ENCODE results near the gene CRYL1.

CRYL1 gene

DNA sequence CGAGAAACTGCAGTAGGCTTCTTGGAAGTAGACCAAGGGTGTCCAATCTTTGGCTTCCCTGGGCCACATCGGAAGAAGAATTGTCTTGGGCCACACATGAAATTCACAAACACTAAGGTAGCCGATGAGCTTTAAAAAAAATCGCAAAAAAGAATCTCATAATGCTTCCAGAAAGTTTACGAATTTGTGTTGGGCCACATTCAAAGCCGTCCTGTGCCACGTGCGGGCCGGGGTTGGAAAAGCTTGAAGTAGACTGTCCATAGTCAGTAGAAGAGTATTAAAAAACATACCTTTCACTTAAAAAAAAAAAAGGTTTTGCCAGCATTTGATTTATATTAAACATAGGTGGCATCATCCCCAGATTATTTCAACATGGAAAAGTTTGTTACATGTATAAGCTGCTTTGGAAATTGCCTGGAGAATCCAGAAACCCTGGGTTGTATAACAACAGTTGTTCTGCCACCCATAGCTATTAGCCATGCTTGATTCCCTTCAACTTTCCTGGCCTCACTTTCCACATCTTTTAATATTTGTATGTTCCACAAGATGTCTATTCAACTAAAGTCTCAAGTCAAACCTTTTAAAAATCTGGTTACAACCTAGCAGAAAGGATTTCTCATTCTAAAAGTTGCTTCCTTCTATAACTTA lies 42.3 kb upstream of the CRYL1 start:
- H3K4me3 Mint-ChIP-seq: peak overlapping the region; percentile 90
- H3K9me3 Mint-ChIP-seq: peaks cover 51% of the 10 kb centered on the region
- H3K4me1 Mint-ChIP-seq: peaks cover 16% of the 10 kb centered on the region
- H3K36me3 Mint-ChIP-seq (ENCODE audit: low read depth): peaks cover 47% of the 10 kb centered on the region
- no peak for DNase-seq
- no peak for TF ChIP-seq CTCF (IDR thresholded peaks at IDR 0.05)
- peaks cover 7% of the 10 kb centered on the region for H3K27me3 Mint-ChIP-seq (ENCODE audit: low read depth, poor library complexity)
- peak overlapping the region; percentile 99 for H3K27ac Mint-ChIP-seq

DNA sequence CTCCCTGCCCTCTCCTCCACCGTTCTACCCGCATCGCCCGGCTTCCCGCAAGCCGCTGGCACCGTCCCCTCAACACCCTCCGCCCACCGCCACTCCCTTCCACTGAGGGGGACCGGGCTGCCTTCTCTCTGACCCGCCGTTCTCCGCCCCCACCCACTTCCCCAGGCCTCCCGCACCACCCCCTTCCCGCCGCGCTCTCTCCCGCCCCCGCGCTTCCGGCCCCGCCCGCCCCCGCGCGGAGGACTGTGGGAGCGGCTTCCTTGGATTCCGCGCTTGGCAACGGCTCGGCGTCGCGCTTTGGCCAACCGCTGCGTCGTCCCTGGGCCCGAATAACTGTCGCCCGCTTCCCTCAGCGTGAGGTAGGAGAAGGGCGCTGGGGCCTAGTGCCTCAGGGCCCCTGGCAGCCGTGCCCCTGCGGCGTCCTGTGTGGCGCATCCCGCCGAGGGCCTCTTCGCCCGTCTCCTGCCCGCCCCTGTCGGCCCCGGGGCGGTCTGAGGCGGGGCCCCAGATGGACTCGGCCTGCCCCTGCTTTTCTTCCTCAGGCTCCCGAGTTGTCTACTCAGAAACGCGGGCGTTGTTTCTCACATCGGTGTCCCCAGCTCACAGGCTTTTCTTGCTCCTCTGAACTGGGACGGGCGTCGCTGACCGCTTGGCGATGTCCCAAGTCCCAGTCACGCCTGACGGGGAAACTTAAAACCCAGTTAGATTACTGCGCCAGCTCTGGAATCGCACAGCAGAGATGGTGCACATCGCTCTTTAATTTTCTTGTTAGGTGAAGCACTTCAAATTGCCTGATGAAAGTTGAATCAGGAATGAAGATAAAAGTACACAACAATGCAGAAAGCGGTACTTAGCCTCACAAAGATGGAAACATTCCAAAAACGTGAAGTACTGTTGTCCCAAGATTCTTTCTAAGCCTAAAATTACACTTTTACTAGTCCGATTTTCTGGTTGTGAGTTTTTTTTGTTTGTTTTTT lies 41.5 kb upstream of the CRYL1 start, which contains the start of gene IFT88:
IFT88 (plus strand) TSS at position 260 of the 977 bp plus-strand sequence. CDS start 7,229 bp downstream, outside the sequence.
- H3K4me3 Mint-ChIP-seq: peak within 1 kb of the TSS; percentile 90
- H3K4me1 Mint-ChIP-seq: peaks cover 16% of the 10 kb centered on the region

DNA sequence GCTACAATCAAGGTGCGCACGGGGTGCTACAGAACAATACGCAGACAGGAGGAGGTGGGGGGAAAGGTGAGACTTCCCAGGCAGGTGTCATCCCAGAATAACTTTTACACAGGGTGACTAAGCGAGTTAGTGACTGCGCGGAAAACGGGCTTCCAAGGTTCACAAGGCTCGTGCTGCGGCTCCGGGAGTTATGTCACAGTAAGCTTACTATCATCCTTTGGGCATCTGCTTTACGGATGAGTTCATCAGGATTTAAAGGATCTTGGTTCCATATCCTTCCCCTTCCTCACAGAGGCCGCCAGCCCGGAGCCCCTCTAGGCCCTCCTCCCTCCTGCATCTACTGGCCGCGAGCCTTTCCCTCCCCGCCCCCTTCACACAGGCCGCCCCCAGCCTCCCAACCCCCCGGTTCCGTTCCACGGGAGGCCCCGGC lies 40.8 kb upstream of the CRYL1 start:
- H3K4me3 Mint-ChIP-seq: peak overlapping the region; percentile 90
- peaks cover 23% of the 10 kb centered on the region for H3K4me1 Mint-ChIP-seq
- H3K27ac Mint-ChIP-seq: peak overlapping the region; percentile 78
- DNase-seq: no peak
- H3K9me3 Mint-ChIP-seq: peaks cover 43% of the 10 kb centered on the region
- peaks cover 9% of the 10 kb centered on the region for H3K27me3 Mint-ChIP-seq (ENCODE audit: low read depth, poor library complexity)
- H3K36me3 Mint-ChIP-seq (ENCODE audit: low read depth): peaks cover 32% of the 10 kb centered on the region
- TF ChIP-seq CTCF (IDR thresholded peaks at IDR 0.05): no peak

More for the DNA sequence above, 41.5 kb upstream of the CRYL1 start, which contains the start of gene IFT88:
- Mint-ChIP-seq H3K9me3 (peaks cover 50% of the 10 kb centered on the region), H3K27me3 (ENCODE audit: low read depth, poor library complexity) (peaks cover 7% of the 10 kb centered on the region), H3K27ac (peak within 1 kb of the TSS; percentile 99), H3K36me3 (ENCODE audit: low read depth) (peaks cover 39% of the 10 kb centered on the region)
- peak; percentile 93 for DNase-seq
- TF ChIP-seq CTCF (IDR thresholded peaks at IDR 0.05): no peak

- no peak for TF ChIP-seq CTCF (IDR thresholded peaks at IDR 0.05)
- Mint-ChIP-seq H3K4me3 (peak overlapping the region; percentile 90), H3K27ac (no peak overlapping the region), H3K36me3 (ENCODE audit: low read depth) (peaks cover 24% of the 10 kb centered on the region), H3K27me3 (ENCODE audit: low read depth, poor library complexity) (peaks cover 12% of the 10 kb centered on the region), H3K9me3 (peaks cover 37% of the 10 kb centered on the region), H3K4me1 (peaks cover 32% of the 10 kb centered on the region)
- no peak for DNase-seq
Measured at GRCh38 chr13:20565115-20565736, 39.6 kb upstream of the CRYL1 start.

GRCh38 chr13:20561741-20562140 lies 36.1 kb upstream of the CRYL1 start:
- Mint-ChIP-seq H3K27ac (peak overlapping the region; percentile 8), H3K9me3 (peaks cover 31% of the 10 kb centered on the region), H3K4me1 (peaks cover 36% of the 10 kb centered on the region), H3K36me3 (ENCODE audit: low read depth) (peaks cover 14% of the 10 kb centered on the region), H3K4me3 (no peak overlapping the region), H3K27me3 (ENCODE audit: low read depth, poor library complexity) (peaks cover 9% of the 10 kb centered on the region)
- no peak for TF ChIP-seq CTCF (IDR thresholded peaks at IDR 0.05)
- DNase-seq: no peak
